Measurements from ENCODE around the gene CNGA3.

The CNGA3 gene

DNA sequence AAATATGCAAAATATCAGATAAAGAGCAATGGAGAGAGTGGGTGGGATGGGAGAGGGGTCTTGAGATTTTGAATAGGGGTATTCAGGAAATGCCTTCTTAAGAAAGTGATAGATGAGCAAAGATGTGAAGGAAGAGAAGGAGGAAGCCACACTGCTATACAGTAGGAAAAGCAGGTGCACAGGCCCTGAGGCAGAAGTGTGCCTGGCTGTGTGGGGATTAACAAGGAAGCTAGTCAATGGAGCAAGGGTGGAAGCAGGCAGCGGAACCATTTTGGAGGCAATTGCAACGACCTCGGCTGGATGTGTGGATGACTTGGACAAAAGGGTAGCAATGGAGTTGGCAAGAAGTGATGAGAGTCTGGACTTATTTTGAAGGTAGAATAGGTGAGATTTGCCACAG lies 11.0 kb upstream of the CNGA3 start:
- no peak overlapping the region for H3K9ac ChIP-seq (ENCODE audit: insufficient read length)
- H3K9me3 ChIP-seq (ENCODE audit: low read depth, low read length): no peaks in the 10 kb centered on the region
- no peaks in the 10 kb centered on the region for H3K36me3 ChIP-seq (ENCODE audit: insufficient read depth, low read length)
- no peak overlapping the region for H3K4me3 ChIP-seq
- TF ChIP-seq POLR2AphosphoS5 (IDR thresholded peaks at IDR 0.05; ENCODE audit: borderline replicate concordance, low read depth, low read length) (no peak), FOXP2 (optimal IDR thresholded peaks at IDR 0.05; ENCODE audit: control extremely low read depth, extremely low read length, insufficient read depth) (no peak), EZH2 (IDR thresholded peaks at IDR 0.05) (no peak)
- H3K27ac ChIP-seq: no peak overlapping the region
- no peak for DNase-seq (ENCODE audit: low read depth, low spot score)

DNA sequence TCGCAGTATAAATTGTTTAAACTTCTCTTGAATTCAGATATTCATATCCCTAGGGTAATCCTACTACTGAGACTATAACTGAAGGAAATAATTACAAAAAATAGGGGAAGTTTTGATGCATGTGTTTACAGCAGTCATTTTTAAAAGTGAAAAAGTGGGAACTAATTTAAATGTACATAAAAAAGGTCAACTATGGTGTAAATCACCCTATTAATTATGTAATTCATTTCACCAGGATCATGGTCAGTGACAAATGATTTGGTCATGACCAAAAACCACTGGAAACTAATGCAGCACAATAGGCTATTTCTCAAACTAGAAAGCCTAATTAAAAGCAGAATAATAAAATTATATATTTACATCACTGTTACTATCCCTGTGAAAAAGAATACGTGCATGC lies 5.0 kb upstream of the CNGA3 start:
- Histone ChIP-seq H3K9me3 (ENCODE audit: low read depth, low read length) (no peaks in the 10 kb centered on the region), H3K4me3 (no peak overlapping the region), H3K36me3 (ENCODE audit: insufficient read depth, low read length) (no peaks in the 10 kb centered on the region), H3K27ac (no peak overlapping the region), H3K9ac (ENCODE audit: insufficient read length) (no peak overlapping the region)
- no peak for TF ChIP-seq EZH2 (IDR thresholded peaks at IDR 0.05)
- TF ChIP-seq POLR2AphosphoS5 (IDR thresholded peaks at IDR 0.05; ENCODE audit: borderline replicate concordance, low read depth, low read length): no peak
- no peak for DNase-seq (ENCODE audit: low read depth, low spot score)

DNA sequence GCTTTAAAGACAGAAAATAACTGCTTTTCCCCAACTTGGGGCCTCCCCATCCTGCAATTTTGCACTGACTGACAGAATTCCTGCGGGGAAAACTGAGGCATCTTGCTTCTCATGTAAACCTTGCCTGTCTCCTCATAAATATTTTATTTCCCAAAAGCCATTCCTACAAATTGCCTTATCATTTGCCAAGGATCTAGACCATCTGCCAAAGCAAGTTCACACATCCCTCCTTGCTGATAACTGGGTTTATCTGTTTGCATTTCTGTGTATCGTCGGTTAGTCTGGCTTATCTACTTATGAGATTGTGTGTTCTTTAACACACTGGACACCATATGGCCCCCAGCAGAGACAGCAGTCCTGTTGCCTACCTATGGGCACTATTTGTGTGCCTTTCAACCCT lies 3.0 kb upstream of the CNGA3 start:
- TF ChIP-seq FOXP2 (optimal IDR thresholded peaks at IDR 0.05; ENCODE audit: control extremely low read depth, extremely low read length, insufficient read depth): no peak
- no peak for TF ChIP-seq EZH2 (IDR thresholded peaks at IDR 0.05)
- no peak for TF ChIP-seq POLR2AphosphoS5 (IDR thresholded peaks at IDR 0.05; ENCODE audit: borderline replicate concordance, low read depth, low read length)

DNA sequence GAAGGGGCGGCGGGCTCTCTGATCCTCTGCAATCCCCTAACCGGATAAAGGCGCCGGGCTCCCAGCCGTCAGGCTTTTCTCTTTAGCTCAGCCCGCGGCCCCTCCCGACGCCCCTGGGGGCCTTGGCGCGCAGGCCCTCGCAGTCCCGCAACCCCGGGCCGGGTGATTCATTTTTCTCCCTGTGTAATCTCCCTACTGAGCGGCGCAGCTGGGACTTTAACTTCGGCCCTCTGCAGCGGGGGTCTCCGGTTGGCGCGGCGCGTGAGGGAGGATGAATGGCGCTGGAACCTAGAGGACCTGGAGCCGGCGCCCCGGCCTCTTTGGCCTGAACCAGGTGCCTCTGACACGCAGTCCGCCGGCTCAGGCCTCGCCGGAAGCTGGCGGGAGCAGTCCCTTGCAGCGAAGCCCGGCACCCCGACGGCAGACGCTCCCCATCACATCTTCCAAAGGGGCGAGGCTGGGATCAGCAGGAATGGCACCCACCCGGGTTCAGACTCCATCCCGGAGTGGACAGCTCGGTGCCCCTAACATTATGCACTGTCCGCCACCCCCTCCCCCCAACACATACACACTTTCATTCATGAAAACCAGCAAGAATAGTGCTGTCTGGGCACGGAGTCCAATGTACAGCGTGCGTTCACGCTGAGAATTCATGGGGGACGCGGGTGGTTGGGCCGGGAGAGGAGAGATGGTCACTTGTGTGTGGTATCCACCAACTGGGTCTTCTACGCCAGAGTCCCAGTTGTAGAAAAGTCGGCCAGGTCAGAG lies 1.2 kb downstream of the CNGA3 start:
- no peak overlapping the region for H3K27ac ChIP-seq
- TF ChIP-seq EZH2 (IDR thresholded peaks at IDR 0.05) (no peak), FOXP2 (optimal IDR thresholded peaks at IDR 0.05; ENCODE audit: control extremely low read depth, extremely low read length, insufficient read depth) (no peak), POLR2AphosphoS5 (IDR thresholded peaks at IDR 0.05; ENCODE audit: borderline replicate concordance, low read depth, low read length) (no peak)
- no peaks in the 10 kb centered on the region for H3K36me3 ChIP-seq (ENCODE audit: insufficient read depth, low read length)
- H3K9ac ChIP-seq (ENCODE audit: insufficient read length): no peak overlapping the region
- DNase-seq (ENCODE audit: low read depth, low spot score): no peak
- no peak overlapping the region for H3K4me3 ChIP-seq
- no peaks in the 10 kb centered on the region for H3K9me3 ChIP-seq (ENCODE audit: low read depth, low read length)

More for the DNA sequence above, 3.0 kb upstream of the CNGA3 start:
- Histone ChIP-seq H3K27ac (no peak overlapping the region), H3K36me3 (ENCODE audit: insufficient read depth, low read length) (no peaks in the 10 kb centered on the region), H3K9me3 (ENCODE audit: low read depth, low read length) (no peaks in the 10 kb centered on the region), H3K9ac (ENCODE audit: insufficient read length) (no peak overlapping the region), H3K4me3 (no peak overlapping the region)
- no peak for DNase-seq (ENCODE audit: low read depth, low spot score)

DNA sequence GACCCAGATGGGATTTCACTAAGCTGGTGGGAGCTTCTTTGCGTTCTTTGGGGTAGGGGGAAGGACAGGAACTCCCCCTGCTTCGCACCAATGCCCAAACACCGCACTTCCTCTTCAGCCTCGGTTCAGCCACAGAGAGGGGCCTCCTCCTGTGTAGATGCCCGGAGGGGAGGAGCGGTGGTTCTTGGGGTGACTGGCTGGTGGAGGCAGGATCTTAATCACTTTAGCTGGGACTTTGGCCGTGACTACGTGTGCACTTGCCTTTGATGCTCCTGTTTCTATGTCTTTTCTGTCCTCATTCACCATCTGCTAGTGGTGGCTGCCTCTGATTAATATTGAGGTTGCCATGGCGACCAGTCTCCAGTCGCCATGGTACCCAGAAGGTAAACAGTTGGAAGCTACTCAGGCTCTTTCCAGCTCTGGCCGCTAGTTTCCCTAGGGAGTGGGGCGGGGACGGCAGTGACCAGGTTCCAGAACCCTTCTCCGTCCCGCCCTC lies 1.9 kb downstream of the CNGA3 start:
- Histone ChIP-seq H3K4me3 (no peak overlapping the region), H3K9ac (ENCODE audit: insufficient read length) (no peak overlapping the region), H3K36me3 (ENCODE audit: insufficient read depth, low read length) (no peaks in the 10 kb centered on the region), H3K27ac (no peak overlapping the region), H3K9me3 (ENCODE audit: low read depth, low read length) (no peaks in the 10 kb centered on the region)
- TF ChIP-seq FOXP2 (optimal IDR thresholded peaks at IDR 0.05; ENCODE audit: control extremely low read depth, extremely low read length, insufficient read depth): no peak
- TF ChIP-seq EZH2 (IDR thresholded peaks at IDR 0.05): no peak
- TF ChIP-seq POLR2AphosphoS5 (IDR thresholded peaks at IDR 0.05; ENCODE audit: borderline replicate concordance, low read depth, low read length): no peak
- no peak for DNase-seq (ENCODE audit: low read depth, low spot score)

DNA sequence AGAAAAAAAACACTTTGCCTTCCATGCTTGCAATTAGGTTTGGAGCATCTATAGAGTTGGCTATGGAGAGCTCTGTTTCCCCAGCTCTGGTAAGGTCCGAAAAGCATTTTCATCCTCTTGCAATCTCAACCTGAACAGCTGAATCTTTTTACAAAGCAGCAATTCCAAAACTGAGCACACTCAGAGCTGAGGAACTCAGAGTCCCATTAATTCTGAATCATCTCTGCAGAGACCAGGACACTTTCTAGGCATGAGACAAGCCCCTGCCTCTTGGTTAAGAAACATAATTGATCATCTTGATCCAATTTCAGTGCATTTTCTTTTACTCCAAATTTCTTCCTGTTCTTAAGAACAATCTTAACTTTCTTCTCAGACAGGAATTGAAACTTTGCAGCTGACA lies 4.2 kb downstream of the CNGA3 start:
- Histone ChIP-seq H3K9ac (ENCODE audit: insufficient read length) (no peak overlapping the region), H3K9me3 (ENCODE audit: low read depth, low read length) (no peaks in the 10 kb centered on the region), H3K27ac (no peak overlapping the region), H3K4me3 (no peak overlapping the region), H3K36me3 (ENCODE audit: insufficient read depth, low read length) (no peaks in the 10 kb centered on the region)
- TF ChIP-seq EZH2 (IDR thresholded peaks at IDR 0.05) (no peak), POLR2AphosphoS5 (IDR thresholded peaks at IDR 0.05; ENCODE audit: borderline replicate concordance, low read depth, low read length) (no peak), FOXP2 (optimal IDR thresholded peaks at IDR 0.05; ENCODE audit: control extremely low read depth, extremely low read length, insufficient read depth) (no peak)
- no peak for DNase-seq (ENCODE audit: low read depth, low spot score)

DNA sequence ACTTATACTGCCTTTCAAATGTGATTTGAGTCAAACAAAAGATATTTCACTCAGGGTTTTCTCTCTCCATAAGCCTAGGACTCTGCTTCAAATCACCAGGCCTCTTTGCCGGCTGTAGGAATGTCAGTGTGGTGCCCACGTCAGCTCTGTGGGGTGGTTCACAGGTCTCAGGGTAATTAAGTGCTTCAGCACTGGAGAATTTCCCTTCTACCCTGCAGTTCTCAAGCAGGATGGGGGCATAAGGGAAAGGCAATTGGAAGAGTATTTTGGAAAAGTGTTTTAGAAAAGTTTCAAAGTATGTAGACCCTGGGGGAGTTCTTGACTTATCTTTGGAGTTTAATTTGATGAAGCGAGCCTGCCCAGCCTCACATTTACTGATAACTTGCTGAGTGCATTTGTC lies 9.6 kb downstream of the CNGA3 start:
- Histone ChIP-seq H3K9me3 (ENCODE audit: low read depth, low read length) (no peaks in the 10 kb centered on the region), H3K9ac (ENCODE audit: insufficient read length) (no peak overlapping the region), H3K36me3 (ENCODE audit: insufficient read depth, low read length) (no peaks in the 10 kb centered on the region), H3K4me3 (no peak overlapping the region), H3K27ac (no peak overlapping the region)
- no peak for DNase-seq (ENCODE audit: low read depth, low spot score)
- no peak for TF ChIP-seq POLR2AphosphoS5 (IDR thresholded peaks at IDR 0.05; ENCODE audit: borderline replicate concordance, low read depth, low read length)
- TF ChIP-seq EZH2 (IDR thresholded peaks at IDR 0.05): no peak
- TF ChIP-seq FOXP2 (optimal IDR thresholded peaks at IDR 0.05; ENCODE audit: control extremely low read depth, extremely low read length, insufficient read depth): no peak

DNA sequence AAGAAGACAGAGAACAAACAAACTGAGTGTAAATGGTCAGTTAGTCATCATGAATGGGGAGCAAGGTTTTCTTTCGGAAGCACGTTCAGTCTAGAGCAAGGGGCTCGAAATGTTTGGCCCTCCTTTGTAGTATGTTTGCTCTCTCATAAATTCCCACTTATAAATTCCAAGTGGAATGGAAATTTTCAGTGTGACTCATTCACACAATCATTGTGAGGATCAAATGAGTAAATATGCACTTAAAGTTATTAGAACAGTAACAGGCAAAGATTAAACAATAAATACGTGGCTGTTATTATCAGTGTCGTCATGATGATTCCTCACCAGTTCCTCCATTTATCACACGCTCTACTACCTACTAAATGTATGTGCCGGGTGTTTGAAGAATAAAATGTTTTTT lies 10.5 kb downstream of the CNGA3 start:
- no peaks in the 10 kb centered on the region for H3K36me3 ChIP-seq (ENCODE audit: insufficient read depth, low read length)
- no peaks in the 10 kb centered on the region for H3K9me3 ChIP-seq (ENCODE audit: low read depth, low read length)
- no peak overlapping the region for H3K9ac ChIP-seq (ENCODE audit: insufficient read length)
- H3K27ac ChIP-seq: no peak overlapping the region
- TF ChIP-seq FOXP2 (optimal IDR thresholded peaks at IDR 0.05; ENCODE audit: control extremely low read depth, extremely low read length, insufficient read depth) (no peak), POLR2AphosphoS5 (IDR thresholded peaks at IDR 0.05; ENCODE audit: borderline replicate concordance, low read depth, low read length) (no peak), EZH2 (IDR thresholded peaks at IDR 0.05) (no peak)
- H3K4me3 ChIP-seq: no peak overlapping the region
- no peak for DNase-seq (ENCODE audit: low read depth, low spot score)

DNA sequence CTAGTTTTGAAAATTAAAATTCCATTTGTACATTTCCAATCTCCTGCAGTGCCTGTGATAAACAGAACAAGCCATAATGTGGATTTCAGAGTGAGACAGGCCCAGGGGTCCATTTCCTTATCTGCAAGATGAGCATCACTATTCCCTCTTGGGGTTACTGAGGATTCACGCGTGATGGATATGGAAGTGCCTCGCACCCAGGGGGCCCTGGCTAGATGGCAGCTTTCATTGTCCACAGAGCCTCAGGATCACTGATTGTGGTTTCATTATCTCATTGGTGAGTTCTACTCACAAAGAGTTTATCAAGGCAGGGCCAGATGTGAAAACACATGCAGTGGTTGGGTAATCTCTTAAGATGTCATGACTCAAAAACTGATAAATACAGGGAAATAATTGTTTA lies 11.6 kb downstream of the CNGA3 start:
- H3K9me3 ChIP-seq (ENCODE audit: low read depth, low read length): no peaks in the 10 kb centered on the region
- no peak overlapping the region for H3K4me3 ChIP-seq
- TF ChIP-seq POLR2AphosphoS5 (IDR thresholded peaks at IDR 0.05; ENCODE audit: borderline replicate concordance, low read depth, low read length) (no peak), EZH2 (IDR thresholded peaks at IDR 0.05) (no peak), FOXP2 (optimal IDR thresholded peaks at IDR 0.05; ENCODE audit: control extremely low read depth, extremely low read length, insufficient read depth) (no peak)
- H3K9ac ChIP-seq (ENCODE audit: insufficient read length): no peak overlapping the region
- DNase-seq (ENCODE audit: low read depth, low spot score): no peak
- no peaks in the 10 kb centered on the region for H3K36me3 ChIP-seq (ENCODE audit: insufficient read depth, low read length)
- no peak overlapping the region for H3K27ac ChIP-seq
